HG03139 (cell line): Measurements from ENCODE around the gene PTPRB.
A peak's percentile ranks its signal among the peaks of the same experiment; 100 is the strongest.
"Not testable (repeated sequence)": the region's sequence is repeated elsewhere in the genome, so short reads cannot be mapped to it uniquely, and the experiment has no call there.

ENCODE experiments used
- ATAC-seq: cut with Tn5 transposase; IDR thresholded peaks from one replicate; pipeline ENCODE4 v1.9.1; 2021; ENCODE audit not compliant: unreplicated experiment

PTPRB gene

DNA sequence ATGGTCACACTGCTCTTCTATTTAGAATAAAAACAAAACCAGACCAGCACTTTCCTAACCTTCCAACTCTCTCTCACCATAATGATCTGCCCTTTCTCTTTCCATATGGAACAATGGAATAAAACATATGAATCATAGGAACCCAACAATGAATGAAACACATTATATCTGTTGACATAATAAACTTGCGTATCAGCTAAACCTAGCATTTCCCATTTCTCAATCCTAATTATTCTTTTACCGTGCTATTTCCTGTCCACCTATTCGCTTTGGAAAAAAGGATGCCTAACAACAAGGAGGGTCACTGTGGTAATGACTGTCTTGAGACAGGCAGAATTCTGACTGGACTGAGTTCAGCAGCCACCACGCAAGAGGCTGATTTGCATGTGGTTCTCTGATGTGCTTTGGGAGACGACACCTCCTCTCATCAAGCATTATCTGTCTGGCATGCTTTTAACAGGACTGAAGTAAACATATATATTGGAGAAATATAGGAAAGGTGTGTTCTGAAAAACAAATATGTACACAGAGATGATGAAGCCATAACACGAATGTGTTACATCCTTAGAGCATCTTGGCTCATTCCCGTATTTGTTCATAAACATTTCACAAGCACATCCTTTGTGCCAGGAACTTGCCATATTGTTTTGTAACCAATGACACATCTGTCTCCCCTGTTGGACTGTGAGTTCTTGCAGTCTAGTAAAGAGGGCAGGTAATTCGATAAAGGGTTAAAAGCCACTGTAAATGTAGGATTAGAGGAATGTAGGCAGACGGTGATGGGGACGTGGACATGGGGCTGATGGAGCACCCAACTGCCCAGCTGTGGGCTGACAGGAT, 87.7 kb downstream of the PTPRB start:
- no peak for ATAC-seq

DNA sequence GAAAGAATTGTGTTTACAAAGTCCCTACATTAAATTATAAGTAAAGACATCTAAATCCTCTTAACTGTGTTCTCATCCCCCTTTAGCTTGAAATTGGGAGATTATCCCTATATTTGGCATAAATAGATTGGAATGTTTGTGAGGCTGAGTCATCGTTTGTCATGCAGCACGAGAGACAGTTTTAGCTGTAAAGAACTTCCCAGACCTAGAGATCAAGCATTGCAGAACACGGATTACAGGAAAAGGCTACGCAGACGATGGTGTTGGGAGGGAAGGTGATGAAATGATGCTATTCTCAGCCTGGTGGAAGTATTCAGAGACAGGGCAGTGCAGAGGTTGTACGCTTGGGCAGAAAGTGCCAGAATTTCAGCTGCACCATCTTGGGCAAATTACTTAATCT, 93.8 kb downstream of the PTPRB start:
- ATAC-seq = no peak

DNA sequence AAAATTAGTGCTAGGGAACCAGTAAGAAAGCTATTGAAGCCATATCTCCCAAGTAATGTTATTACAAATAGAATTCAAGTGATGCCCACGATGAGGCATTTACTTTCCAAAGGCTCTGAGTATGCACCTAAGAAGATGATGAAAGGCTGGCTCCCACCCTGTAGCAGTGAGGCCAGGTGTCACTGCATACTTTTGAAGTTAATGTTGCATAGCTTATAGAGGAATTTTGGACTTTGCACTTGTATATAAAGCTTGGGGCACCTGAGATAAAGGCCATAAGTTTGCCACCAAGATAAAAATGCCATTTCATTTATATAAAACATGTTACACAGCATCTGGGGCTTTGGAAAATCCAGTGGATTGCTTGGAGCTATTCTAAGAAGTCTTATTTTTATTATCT, 96.2 kb downstream of the PTPRB start:
- ATAC-seq = no peak

DNA sequence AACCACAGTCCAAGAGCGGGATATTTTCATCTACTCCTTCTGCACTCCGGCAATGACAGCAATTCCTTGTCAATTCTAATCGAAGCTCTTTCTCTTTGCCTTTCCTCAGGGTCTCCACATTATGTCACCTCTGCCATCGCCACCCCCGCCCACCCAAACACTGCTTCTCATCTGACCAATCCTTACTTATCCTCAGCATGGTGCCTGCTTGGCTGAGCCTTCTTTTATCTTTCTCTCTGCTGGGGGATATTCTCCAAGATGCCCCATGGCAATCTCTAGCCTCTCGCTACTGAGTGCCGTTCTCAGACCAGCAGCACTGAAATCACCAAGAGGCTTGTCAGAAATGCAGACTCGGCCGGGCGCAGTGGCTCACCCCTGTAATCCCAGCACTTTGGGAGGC, 100.6 kb downstream of the PTPRB start:
- no peak for ATAC-seq

DNA sequence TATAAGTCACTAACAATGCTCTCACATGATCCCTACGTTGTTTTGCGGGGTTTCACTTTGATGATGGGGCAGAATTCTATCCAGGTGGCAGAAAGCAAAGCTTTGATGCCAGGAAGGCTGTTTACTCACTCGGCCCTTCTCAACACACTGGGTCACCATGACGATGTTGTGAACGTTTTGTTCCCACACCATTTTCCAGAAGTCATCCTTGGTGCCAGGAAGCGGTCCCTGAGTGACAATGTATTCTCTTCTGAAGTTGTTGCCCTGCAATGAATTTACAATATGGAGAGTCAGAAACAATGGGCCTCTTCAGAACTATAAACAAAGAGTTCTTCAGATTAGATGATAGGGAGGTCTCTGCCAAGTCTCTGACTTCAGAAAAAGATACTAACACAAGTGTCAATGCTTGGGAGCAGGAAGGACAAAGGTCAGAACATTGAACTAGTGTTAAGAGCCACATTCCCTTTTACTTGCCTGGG, 101.3 kb downstream of the PTPRB start:
- no peak for ATAC-seq

DNA sequence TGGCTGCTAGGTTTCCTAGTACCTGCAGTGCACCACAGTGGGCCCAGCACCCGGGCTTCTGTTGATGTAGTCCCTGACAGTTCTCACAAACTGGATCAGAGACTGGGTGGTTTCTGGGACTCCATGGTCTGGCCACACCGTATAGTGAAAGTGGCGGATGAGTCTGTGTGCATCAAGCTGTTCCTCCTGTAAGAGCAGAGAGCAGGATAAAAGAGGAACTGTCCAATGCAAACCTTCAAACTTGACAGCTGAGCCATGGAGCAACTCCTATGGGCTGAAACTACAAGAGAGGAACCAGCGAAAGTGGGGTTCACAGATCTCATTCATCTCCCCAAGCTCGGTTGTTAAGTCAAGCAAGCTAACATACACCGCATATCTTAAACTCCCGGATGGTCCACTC, 102.8 kb downstream of the PTPRB start:
- no peak for ATAC-seq

DNA sequence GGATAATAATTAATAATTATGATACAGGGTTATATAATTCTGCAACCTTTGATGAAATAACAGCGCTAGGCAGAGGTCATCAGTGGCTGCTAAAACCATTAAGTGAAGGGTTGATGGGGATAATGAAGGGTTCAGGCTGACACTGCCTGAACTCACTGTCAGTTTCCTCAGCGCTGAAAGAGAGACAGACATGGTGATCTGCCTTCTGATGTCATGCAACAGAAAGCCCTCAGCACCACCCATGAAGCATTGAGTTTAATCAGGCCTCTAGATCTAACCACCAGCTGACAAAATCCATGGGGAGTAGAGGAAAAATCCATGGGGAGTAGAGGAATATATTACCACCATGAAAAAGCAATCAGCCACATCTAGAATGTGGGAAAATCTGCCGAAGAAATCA, 107.6 kb downstream of the PTPRB start:
- ATAC-seq = no peak

DNA sequence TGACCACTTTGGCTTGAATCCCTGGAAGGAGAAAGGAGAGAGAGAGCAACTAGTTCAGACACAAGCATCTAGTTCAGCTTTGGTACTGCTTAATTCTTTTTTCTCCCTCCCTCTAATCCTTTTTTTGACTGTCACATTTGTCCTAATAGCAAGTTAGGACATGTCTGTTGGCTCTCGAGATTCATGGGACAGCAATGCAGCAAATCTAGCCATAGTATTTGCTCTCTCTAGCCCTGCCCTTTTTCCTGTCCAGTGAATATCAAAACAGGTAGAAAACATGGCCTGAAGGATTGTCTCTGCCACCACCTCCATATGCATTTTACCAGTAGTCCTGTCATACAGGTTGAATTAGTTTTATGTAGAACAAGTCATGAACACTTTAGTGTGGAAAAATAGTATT, 116.4 kb downstream of the PTPRB start:
- ATAC-seq = no peak

DNA sequence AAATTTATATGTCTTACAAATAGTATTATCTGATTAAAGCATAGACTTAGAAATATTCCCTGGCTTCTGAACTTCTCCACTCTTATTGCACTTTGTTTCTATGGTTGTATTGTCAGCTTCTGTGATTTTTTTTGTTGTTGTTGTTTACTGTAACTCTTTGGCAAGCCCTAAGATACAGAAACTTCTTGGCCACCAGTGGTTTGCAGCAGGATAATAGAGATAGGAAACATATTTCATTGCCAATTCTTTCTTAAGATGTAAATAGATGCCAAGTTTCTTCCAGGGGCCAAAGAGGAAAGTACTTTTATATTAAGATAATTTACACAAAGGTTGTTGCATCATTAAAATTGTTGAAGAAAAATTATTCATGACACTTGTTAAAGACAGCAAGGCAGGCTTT, 123.8 kb downstream of the PTPRB start:
- no peak for ATAC-seq

DNA sequence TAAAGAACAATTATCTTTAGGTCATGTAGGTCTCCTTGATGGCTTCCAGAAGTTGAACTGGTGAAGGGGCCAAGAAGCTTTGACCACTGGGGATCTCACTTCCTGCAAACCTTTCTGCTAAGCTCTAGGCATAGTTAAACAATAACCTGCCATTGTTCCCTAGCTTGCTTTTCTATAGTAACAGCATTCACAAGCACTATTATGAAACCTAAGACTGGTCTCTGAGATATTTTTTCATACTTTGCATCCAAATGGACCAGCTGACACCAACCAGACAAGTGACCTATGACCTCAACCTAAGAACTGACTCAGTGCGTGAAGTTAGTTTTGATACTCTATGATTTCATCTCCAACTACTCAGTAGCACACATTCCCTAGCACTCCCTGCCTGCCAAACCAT, 129.1 kb downstream of the PTPRB start:
- peak; percentile 68 for ATAC-seq

DNA sequence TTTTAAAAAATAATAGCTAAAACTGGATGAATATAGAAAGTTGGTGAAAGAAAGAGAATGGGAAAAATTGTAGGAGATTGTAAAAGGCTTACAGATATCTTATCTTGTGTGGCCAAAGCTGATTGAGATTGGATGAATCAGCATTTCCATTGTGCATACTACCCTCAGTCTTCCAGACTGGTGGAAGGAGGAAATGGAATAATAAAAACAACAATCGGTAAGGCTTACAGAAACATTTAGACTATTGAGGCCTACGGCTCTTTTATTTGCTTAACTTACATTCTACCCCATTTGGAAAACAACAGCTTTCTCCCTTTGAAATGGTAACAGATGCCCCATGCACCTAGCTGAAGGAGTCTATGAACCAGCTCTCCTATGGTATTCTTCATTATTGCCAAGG, 129.8 kb downstream of the PTPRB start:
- ATAC-seq = no peak

DNA sequence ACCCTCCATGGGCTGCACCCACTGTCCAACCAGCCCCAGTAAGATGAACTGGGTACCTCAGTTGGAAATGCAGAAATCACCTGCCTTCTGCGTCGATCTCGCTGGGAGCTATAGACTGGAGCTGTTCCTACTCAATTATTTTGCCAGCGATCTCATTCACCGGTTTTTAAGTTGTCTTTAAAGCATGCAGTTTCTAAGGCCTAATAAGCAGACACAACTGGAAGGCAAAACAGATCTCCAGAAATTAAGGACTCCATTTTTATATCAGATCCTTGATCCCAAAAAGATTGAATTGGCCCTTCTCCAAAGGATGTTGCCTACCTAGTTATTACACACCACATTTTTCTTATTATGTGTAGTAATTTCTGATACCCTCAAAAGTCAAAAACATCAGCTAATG, 139.7 kb downstream of the PTPRB start:
- no peak for ATAC-seq

DNA sequence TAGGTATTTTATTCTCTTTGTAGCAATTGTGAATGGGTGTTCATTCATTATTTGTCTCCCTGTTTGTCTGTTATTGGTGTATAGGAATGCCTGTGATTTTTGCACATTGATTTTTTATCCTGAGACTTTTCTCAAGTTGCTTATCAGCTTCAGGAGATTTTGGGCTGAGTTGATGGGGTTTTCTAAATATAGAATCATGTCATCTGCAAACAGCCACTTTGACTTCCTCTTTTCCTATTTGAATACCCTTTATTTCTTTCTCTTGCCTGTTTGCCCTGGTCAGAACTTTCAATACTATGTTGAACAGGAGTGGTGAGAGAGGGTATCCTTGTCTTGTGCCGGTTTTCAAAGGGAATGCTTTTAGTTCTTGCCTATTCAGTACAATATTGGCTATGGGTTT, 144.3 kb downstream of the PTPRB start:
- ATAC-seq = not testable (repeated sequence)

DNA sequence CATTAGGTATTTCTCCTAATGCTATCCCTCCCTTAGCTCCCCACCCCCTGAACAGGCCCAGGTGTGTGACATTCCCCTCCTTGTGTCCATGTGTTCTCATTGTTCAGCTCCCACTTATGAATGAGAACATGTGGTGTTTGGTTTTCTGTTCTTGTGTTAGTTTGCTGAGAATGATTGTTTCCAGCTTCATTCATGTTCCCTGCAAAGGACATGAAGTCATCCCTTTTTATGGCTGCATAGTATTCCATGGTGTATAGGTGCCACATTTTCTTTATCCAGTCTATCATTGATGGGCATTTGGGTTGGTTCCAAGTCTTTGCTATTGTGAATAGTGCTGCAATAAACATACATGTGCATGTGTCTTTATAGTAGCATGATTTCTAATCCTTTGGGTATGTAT, 146.3 kb downstream of the PTPRB start:
- not testable (repeated sequence) for ATAC-seq

DNA sequence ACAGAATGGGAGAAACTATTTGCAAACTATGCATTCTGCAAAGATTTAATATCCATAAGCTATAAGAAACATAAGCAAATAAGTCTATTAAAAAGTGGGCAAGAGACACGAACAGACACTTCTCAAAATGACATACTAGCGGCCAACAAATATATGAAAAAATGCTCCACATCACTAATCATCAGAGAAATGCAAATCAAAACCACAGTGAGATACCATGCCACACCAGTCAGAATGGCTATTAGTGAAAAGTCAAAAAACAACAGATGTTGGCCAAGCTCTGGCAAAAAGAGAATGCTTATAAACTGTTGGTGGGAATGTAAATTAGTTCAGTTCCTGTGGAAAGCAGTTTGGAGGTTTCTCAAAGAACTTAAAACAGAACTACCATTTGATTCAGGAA, 149.8 kb downstream of the PTPRB start:
- no peak for ATAC-seq

DNA sequence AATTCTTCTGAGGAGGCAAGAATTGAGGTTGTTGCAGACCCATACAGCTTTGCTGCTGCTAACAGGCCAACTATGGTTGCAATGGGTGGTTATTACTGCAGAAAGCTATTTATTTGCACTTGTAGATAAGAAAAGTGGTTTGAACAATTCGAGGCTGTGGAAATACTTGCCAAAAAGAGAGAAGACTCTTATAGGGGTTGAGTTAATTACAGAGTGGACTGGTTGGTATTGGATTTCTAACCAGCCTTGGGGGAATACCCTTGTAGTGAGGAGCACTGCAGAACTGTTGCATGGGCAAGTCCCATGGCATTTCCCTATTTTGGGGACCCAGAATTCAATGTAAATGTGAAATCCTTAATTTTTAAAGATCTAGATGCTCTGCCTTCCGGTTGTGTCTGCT, 150.6 kb downstream of the PTPRB start:
- ATAC-seq = no peak

DNA sequence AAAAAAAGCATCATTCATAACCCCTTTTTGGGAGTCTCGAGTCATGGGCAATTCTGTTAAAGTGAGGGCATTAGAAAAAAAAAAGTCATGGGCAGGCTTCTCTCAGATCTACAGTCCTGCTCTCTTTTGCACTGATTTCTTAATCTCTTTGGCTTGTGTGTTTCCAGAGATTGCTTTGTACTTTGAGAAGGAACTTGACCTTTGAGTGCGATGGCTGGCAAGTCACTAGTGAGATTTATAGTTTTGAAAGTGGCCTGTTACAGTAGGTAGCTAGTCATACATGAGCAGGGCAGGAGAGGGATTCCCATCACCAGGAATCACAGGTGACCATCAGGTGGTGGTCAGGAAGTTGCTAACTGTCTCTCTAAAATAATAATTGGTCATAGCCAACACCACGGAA, 151.5 kb downstream of the PTPRB start:
- ATAC-seq = no peak

DNA sequence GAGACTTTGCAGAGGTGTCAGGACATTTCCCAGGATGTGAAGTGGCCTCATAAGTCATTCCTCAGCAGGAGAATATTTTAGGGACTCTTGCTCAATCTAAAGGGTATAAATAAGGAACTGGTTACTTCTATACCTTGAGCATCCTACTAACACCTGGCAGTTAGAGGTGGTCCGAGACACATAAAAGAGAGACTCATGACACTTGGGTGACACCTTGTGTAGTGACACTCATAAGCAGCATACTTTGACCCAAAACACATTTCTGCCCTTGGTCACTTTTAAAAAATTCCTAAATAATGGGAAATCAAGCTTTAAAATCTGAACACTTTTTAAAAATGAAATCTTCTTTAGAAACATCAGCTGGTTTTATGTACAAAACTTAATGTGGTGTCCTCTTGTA, 152.8 kb downstream of the PTPRB start:
- ATAC-seq = no peak

DNA sequence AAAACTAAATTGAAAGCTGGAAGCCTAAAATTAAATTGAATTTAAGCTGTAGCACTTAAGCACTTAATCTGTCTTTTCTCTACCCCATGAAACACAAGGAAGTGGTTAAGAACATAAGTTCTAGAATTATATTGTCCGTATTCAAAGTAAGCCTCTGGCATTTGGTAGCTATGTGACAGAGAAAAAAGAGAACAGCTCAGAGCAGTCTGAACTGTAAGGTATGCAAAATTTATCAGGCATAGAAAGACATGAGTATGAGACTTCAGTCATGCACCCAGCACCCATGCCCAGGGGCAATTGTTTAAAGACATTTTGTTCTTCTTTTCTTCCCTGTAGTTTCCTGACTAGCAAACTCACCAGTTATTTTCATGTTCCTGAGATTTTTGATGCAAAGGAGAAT, 154.5 kb downstream of the PTPRB start:
- ATAC-seq = no peak

DNA sequence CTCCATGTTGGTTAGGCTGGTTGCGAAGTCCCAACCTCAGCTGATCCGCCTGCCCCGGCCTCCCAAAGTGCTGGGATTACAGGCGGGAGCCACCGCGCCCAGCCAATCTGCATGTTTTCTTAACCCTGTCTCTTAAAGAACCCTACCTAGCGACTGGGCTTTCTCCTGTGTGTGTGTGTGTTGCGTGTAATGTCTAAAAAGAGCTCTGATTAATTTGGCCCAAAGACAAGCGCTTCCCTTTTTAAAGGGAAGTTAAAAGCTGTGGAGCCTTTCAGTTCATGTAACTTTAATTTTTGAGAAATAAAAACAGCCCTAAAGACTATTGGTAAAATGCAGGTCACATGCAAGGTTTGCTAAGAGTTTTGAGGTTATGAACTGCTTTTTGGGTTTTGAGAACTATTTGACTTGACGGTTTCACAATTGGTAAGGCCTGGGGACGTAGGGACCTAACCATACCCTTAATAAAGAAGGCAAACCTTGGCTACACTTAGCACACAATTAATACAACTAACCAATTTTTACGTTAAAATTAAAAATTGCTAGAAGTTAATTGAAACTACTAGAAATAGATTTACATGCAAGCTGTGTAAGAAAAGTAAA, 167.9 kb downstream of the PTPRB start:
- ATAC-seq = no peak

DNA sequence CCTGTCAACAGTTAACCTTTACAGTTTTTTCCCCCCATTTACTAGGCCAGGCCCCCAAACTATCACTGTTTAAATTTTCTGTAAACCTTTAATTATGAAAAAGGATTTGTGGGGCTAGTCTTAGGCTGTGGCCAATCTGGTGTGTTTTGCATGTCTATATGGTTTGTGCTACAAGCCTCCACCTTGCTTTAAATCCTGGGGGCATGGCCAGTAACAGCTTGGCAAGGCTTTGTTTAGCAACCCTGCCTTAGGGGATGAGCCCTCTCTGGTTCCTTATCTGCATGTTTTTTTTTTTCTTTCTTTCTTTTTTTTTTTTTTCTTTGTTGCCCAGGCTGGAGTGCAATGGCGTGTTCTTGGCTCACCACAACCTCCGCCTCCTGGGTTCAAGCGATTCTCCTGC, 168.5 kb downstream of the PTPRB start:
- no peak for ATAC-seq

DNA sequence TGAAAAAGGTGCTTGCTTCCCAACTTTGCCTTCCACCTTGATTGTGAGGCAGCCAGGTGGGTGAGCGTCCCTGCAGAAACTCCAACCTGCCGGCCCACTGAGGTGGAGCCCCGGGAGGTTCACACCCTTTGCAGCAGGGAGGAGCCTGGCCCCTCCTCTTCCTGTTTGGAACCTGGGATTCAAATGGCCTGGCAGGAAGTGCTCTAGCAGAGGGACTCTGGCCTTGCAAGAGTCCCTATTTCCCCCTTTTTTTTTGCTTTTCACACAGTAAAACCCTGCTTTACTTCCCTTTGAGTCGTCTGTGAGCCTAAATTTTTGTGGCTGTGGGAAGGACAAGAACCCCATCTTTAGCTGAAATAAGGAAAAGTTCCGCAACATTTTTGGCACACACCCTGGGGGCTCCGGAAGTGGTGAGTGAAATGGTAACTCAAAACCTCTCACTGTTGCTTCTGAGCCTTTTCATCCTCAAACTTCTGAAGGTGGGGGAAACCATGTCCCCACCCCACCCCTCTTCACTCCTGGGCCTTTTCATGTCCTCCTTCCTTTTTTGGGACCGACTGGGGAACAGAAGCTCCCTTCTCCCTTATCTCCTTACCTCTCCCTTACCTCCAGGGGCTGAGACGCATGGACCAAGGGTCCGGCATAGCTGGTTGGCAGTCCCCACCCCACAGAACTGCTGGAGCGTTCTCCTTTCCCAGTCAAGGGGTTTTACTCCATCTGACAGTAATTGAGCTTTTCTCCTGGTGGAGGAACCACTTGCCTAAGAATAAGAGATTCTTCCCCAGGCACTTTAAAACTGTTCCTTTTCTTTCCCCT, 169.1 kb downstream of the PTPRB start:
- ATAC-seq = no peak
